Gastrocnemius medialis (tissue), 4 donors: ENCODE results near the gene DPYD. TPM values are rescaled to one million over a fixed set of nuclear protein-coding genes. Genes with fewer than 3 reads are reported as not detected.

ENCODE experiments used
- ATAC-seq, 2 donors: fragments of 150-250 bp; one replicate each; pipeline ENCODE4 v1.9.1; 2016
- DNase-seq, 2 donors: peaks; one replicate each; pipeline ENCODE4 v3.0.0-alpha.2; 2019
- H3K27ac ChIP-seq, 4 donors: fragments of 200-600 bp; sonication (generic); 1 replicate in 1 of 4; 2 replicates in 3 of 4; pipeline ENCODE4 v1.5.1; 2016 to 2018; ENCODE audit warnings: mild to moderate bottlenecking in 2 of 4, moderate library complexity in 1 of 4
- H3K27me3 ChIP-seq, 3 donors: fragments of 200-600 bp; sonication (generic) in 2 of 3; 1 replicate in 1 of 3; 2 replicates in 2 of 3; pipeline versions ENCODE4 v1.5.1 to v1.6.0; 2016 to 2019; ENCODE audit warnings: mild to moderate bottlenecking in 1 of 3, moderate library complexity in 1 of 3
- H3K36me3 ChIP-seq, 2 donors: fragments of 200-600 bp; sonication (generic) in 1 of 2; one replicate each; pipeline ENCODE4 v1.5.1; 2017 to 2018
- H3K4me1 ChIP-seq, 2 donors: fragments of 200-600 bp; sonication (generic) in 1 of 2; one replicate each; pipeline ENCODE4 v1.5.1; 2016 to 2017; ENCODE audit warnings: mild to moderate bottlenecking in 2 of 2
- H3K4me3 ChIP-seq, 4 donors: fragments of 200-600 bp; sonication (generic) in 3 of 4; 1 replicate in 1 of 4; 2 replicates in 3 of 4; pipeline ENCODE4 v1.5.1; 2016 to 2019; ENCODE audit warnings: mild to moderate bottlenecking in 2 of 4
- H3K9me3 ChIP-seq, 3 donors: fragments of 200-600 bp; sonication (generic) in 2 of 3; 1 replicate in 1 of 3; 2 replicates in 2 of 3; pipeline ENCODE4 v1.5.1; 2016 to 2019
- POLR2A ChIP-seq, 2 donors: fragments of 450-650 bp; IDR thresholded peaks; one replicate each; pipeline ENCODE4 v1.6.1; 2017; ENCODE audit warnings: antibody characterized with exemption in 2 of 2, mild to moderate bottlenecking in 2 of 2, moderate library complexity in 2 of 2
- in situ Hi-C, 4 donors: fragments of 200-750 bp; cut with MboI; loops; one replicate each; pipeline versions ENCODE4 v1.15.0 to v1.8.0; 2017; ENCODE audit warnings: low sequenced_read_pairs in 4 of 4
- intact Hi-C: fragments of 100-400 bp; cut with DNase I; formaldehyde crosslinking; loops from one replicate; pipeline ENCODE4 v1.15.1; 2023; ENCODE audit warnings: low total_unique reads
- total RNA-seq, 4 donors: library from RNA; depleted of rRNA; stranded (reverse); fragments of >200 nt; gene quantifications; one replicate each; pipeline versions ENCODE4 v1.1.0 to v1.2.3, GENCODE V29; 2016
- TF ChIP-seq, protein P1 (sequence below), 5 experiments: fragments of 450-650 bp in 3 of 5; fragments of 200-600 bp in 2 of 5; sonication (generic) in 2 of 5; IDR thresholded peaks in 4 of 5; conservative IDR thresholded peaks in 1 of 5; 1 replicate in 4 of 5; 2 replicates in 1 of 5; pipeline ENCODE4 v1.5.1; 2016 to 2019; ENCODE audit warnings: antibody characterized with exemption in 5 of 5, mild to moderate bottlenecking in 3 of 5, moderate library complexity in 3 of 5

The DPYD gene
- total RNA-seq, 4 donors from 2014 or later: 4.6 to 13.9 (median 9.1) TPM

DNA sequence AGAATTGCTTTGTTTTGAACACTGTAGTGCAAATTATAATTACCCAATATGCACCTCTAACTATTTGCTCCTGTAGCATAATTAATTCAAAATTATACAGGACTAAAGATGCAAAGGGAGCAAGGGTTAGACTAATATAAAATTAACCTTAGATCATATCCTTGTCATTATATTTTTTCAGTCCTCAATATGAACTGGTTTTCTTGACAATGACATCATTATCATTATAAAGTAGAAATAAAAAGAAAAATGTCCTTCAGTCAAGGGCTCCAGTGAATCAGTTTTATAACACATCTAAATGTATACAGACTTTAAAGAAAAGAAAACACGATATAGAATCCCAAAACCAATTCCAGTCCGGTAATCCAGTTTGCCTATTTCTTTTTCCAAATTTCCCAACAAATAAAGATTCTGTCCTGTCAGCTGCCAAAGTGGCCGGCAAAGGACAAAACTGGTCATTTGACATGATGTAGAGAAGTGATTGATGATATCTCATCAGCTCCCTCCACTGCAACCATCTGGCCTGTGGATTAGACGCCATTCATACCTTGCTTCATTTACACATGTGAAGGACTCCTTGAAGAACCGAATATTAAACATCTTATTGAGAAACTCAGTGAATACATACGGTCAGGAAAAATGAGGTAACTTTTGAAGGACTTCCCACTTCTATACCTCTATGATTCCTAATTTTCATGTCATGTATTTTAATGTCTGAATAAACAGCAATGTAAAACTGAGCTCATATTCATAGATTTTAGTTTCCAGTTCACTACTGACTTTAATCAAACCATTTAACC is 15.5 kb downstream of the DPYD start:
- Histone ChIP-seq H3K27ac (no peak overlapping the region), H3K27me3 (no peaks in the 10 kb centered on the region), H3K4me1 (peaks cover 19 to 32% of the 10 kb centered on the region in 2 donors), H3K9me3 (no peaks in the 10 kb centered on the region), H3K36me3 (no peaks in the 10 kb centered on the region), H3K4me3 (no peak overlapping the region)
- intact Hi-C loops: no loop called here
- DNase-seq (no peak), ATAC-seq (no peak)
- no peak for TF ChIP-seq POLR2A (IDR thresholded peaks at IDR 0.05)
- TF ChIP-seq, protein P1, sequence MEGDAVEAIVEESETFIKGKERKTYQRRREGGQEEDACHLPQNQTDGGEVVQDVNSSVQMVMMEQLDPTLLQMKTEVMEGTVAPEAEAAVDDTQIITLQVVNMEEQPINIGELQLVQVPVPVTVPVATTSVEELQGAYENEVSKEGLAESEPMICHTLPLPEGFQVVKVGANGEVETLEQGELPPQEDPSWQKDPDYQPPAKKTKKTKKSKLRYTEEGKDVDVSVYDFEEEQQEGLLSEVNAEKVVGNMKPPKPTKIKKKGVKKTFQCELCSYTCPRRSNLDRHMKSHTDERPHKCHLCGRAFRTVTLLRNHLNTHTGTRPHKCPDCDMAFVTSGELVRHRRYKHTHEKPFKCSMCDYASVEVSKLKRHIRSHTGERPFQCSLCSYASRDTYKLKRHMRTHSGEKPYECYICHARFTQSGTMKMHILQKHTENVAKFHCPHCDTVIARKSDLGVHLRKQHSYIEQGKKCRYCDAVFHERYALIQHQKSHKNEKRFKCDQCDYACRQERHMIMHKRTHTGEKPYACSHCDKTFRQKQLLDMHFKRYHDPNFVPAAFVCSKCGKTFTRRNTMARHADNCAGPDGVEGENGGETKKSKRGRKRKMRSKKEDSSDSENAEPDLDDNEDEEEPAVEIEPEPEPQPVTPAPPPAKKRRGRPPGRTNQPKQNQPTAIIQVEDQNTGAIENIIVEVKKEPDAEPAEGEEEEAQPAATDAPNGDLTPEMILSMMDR (IDR thresholded peaks at IDR 0.05 in 4 of 5, conservative IDR thresholded peaks at IDR 0.05 in 1 of 5): no peak
- in situ Hi-C loops: no loop called here

DNA sequence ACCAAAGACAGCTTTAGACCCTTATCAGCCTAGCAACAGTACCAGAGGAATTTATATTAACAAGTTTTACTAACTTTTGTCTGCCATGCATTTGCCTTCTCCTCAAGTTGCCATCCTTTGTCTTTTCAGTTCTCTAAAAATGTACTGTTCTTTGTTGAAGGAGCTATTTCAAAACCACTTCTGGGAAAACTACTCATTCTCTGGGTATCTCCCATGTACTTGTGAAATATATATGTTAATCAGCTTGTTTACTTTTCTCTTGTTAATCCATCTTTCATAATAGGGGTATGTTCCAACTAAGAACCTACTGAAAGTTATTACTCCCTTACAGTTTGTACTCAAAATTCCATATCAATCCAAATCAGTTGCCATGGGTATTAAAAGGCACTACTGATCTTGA is 16.3 kb downstream of the DPYD start:
- H3K27me3 ChIP-seq: no peaks in the 10 kb centered on the region
- no peak overlapping the region for H3K4me3 ChIP-seq
- in situ Hi-C loops: no loop called here
- no peaks in the 10 kb centered on the region for H3K36me3 ChIP-seq
- no peak for TF ChIP-seq POLR2A (IDR thresholded peaks at IDR 0.05)
- TF ChIP-seq, protein P1 (IDR thresholded peaks at IDR 0.05 in 4 of 5, conservative IDR thresholded peaks at IDR 0.05 in 1 of 5): no peak
- no peak overlapping the region for H3K27ac ChIP-seq
- H3K4me1 ChIP-seq: peaks cover 19 to 33% of the 10 kb centered on the region in 2 donors
- intact Hi-C loops: no loop called here
- no peak for DNase-seq
- ATAC-seq: no peak
- H3K9me3 ChIP-seq: no peaks in the 10 kb centered on the region

DNA sequence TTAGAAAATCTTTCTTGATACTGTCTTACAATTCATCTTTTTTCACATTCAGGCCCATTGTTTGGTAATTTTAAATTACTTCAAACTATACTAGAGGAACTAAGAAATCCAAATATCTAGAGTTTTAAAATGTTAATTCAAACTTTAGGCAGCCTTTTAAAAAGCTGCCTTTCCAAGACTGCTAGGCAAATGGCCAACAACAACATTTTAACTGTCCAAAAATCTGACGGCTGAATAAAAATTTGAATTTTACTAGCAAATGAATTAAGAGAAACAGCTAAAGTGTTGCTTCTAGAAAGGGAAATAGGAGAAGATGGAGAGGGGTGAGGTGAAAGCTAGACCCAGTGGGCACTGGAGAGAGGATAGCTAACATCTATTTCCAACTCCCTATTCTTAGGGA is 17.2 kb downstream of the DPYD start:
- ATAC-seq (no peak), DNase-seq (no peak)
- Histone ChIP-seq H3K27me3 (no peaks in the 10 kb centered on the region), H3K4me1 (peaks cover 19 to 33% of the 10 kb centered on the region in 2 donors), H3K36me3 (no peaks in the 10 kb centered on the region), H3K4me3 (no peak overlapping the region), H3K9me3 (no peaks in the 10 kb centered on the region), H3K27ac (no peak overlapping the region)
- intact Hi-C loops (no loop called here), in situ Hi-C loops (no loop called here)
- TF ChIP-seq, protein P1 (IDR thresholded peaks at IDR 0.05 in 4 of 5, conservative IDR thresholded peaks at IDR 0.05 in 1 of 5): no peak
- no peak for TF ChIP-seq POLR2A (IDR thresholded peaks at IDR 0.05)

DNA sequence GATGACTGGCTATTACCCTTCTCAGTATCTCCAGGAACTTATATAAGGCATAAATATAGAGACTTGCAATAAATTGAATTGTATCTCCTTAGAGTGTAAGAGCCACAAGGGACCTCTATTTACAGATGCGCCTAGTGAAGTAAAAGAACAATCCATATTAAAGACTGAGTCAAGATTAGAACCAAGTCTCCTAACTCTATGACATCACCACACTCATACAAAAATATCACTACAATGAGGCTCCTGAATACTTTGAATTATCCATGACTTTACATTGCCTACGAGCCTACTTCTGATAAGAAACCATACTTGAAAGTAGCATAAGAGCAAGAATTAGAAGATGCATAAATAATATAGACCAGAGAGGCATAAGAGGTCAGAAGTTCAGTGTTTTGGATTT is 18.8 kb downstream of the DPYD start:
- Histone ChIP-seq H3K36me3 (no peaks in the 10 kb centered on the region), H3K27ac (no peak overlapping the region), H3K4me3 (no peak overlapping the region), H3K27me3 (no peaks in the 10 kb centered on the region), H3K9me3 (no peaks in the 10 kb centered on the region), H3K4me1 (peaks cover 19 to 33% of the 10 kb centered on the region in 2 donors)
- DNase-seq: no peak
- TF ChIP-seq, protein P1 (IDR thresholded peaks at IDR 0.05 in 4 of 5, conservative IDR thresholded peaks at IDR 0.05 in 1 of 5): no peak
- TF ChIP-seq POLR2A (IDR thresholded peaks at IDR 0.05): no peak
- no peak for ATAC-seq
- in situ Hi-C loops: no loop called here
- intact Hi-C loops: no loop called here
